Suppressor macrophage (primary cell): ENCODE measurements around the gene LRMDA.
"Not testable (repeated sequence)": the region's sequence is repeated elsewhere in the genome, so short reads cannot be mapped to it uniquely, and the experiment has no call there.

ENCODE experiments used
- DNase-seq, 4 experiments: peaks; one replicate each; pipeline ENCODE4 v3.0.0-alpha.2; 2020 to 2022

The LRMDA gene

DNA sequence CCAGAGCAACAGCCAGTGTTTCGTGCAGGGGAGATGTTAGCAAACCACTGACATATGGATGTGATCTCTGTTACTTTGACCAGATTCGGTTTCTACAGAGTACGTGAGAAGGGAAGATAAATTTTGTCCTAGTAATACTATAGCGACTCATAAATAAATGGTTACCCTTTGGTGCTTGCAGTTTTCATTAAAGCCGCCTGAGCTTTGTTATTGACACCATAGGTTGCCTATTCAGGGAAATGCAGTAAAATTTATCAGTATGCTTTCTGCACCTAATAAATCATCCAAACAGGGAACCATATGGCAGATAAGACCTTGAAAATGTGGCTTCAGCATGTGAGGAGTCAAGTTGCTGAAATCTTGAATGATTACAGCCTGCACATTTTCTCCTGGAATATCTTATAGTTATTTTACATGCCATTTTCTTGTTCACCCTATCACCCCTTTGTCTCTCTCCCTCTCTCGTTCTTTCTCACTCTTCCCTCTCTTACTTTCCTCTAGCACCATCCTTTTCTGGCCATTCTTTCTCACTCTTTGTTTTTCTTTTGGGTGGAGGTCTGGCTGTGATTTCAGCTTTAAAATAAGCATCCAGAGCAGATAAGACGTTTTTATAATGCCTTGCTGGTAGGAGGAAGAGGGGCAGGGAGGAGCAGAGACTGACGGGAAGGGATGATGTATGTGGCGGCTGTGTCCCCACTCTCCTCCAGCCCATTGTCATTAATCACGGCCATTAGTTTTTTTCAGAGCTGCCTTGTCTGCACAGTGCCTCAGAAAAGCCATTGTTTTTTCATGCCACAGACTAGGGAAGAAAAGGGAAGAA lies 182.5 kb downstream of the LRMDA start:
- peak in 3 of 4 experiments; percentile 32 to 42 (median 39) for DNase-seq

DNA sequence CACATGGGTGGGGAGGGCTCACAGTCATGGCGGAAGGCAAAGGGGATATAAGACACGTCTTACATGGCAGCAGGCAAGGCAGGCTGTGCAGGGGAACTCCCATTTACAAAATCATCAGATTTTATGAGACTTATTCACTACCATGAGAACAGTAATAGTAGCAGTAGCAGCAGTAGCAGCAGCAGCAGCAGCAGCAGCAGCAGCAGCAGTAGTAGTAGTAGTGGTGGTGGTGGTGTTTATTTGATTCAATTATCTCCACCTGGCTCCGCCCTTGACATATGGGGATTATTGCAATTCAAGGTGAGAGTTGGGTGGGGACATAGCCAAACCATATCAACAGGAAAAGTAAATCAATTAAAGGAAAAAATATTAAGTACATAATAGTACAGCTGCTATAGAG lies 184.7 kb downstream of the LRMDA start:
- no peak for DNase-seq

DNA sequence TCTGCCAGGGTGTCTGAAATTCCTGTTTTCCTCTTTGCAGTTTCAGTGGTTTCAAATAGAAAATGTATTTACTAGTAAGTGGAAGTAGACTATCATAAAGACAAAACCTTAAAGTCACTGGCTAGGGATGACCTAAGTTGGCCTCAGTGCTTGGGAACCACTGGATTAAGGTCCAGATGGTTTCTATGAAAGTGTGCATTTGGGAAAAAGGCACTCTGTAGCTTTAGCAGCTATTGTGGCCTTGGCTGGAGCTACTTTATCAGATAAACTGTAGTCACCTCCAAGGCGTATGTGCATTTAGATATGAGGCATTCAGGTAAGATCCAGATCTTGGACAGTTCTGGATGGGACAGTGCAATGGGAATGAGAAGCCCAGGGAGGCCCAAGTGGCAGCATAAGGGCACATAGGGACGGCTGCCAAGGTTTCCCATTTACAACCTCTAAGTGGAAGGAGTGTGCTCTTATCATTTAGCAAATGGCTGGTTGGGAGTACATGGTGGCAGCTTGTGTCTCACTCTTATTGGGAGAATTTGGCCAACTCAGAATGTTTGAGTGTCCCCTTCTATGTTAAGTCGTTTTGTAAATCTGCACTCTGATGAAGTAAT lies 185.6 kb downstream of the LRMDA start:
- peak in 2 of 4 experiments; percentile 22 to 41 for DNase-seq

DNA sequence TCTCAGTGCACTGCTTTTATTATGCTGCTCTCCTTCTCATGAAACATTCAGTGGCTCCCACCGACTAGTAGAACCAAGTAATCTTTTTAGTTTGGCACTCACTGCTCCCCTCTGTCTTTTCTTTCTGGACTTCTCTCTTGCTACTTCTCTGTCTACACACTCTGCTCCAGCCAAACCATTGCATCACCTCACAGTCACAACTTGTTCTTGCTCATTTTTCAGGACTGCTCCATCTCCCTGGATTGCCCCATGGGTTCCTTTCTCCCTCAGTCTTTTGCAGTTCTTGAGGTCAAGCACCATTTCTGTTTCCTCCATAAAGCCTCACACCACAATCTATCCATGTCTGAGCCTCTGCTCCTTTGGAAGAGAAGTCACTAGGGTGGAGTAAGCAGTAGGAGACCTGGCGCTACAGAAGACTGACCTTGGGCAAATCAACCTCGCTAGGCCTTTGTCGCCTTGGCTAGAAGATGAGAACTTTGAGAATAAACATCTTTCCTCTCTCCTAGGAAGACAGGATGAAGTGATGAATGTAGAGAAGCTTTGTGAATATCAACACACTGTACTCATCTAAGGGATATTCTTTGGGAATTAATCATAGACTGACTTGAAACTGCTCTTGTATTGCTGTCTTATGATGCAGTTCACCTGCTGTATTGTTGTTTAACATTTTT lies 186.2 kb downstream of the LRMDA start:
- DNase-seq: peak; percentile 58 to 73 (median 69)

DNA sequence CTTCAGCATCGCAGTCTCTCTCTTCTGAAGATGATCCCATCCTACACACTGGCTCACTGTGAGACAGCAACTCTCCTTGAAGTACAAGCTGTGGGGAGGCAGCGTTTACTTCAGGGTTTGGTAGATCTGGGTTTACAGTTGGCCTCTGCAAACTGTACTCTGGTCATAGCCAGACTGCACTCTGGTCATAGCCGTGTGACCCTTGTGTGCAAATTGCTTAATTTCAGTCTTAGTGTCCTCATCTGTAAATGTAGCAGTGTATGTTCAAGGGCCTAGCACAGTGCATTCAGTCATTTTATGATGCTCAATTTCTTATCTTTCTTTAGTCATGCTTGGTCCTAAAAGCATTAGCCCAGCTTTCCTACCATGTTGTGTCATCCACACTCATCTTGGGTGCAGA lies 188.2 kb downstream of the LRMDA start:
- DNase-seq: peak in 3 of 4 experiments; percentile 47 to 57 (median 50)

DNA sequence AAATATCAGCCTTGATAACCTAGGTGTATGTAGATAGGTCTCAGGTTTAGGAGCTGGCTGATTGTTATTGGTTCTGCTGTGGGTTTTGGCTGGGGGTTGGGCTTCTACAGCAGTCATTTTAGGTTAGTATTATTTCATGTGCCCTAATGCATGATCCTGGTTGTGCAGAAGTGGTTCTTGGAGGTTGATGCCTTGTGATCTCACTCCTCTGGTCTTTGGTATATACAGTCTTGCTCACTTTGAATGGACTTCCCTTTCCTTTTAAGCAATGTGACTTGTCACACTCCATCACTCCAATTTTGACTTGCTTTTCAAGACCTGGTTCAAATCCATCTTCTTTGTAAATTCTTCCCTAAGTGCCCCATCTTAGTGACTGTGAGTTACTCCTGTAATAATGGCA lies 188.9 kb downstream of the LRMDA start:
- DNase-seq: peak; percentile 27 to 66 (median 58)

DNA sequence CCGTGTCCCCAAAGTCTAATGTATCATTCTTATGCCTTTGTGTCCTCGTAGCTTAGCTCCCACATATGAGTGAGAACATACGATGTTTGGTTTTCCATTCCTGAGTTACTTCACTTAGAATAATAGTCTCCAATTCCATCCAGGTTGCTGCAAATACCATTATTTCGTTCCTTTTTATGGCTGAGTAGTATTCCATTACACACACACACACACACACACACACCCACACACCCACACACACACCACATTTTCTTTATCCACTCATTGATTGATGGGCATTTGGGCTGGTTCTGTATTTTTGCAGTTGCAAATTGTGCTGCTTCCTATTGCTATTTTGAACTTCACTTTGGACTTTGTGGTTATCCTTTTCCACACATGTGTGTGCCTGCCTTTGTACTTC lies 189.6 kb downstream of the LRMDA start:
- not testable (repeated sequence) for DNase-seq

DNA sequence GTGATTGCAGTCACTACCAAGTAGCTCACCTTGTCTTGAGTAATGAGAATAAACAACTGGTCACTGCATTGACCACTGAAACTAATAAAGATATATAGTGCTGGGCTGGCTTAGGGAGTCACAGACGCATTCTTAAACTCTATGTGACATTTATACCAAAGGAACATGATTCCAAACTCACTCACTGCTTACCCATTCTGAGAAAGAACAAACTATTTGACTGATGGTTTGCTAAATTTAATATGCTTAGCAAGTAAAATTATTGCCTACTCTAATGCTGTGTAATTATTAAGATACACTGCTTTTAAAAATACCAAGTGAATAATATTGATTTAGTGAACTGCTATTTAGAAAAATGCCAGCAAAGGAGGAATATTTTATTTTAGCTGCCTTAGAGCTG lies 191.1 kb downstream of the LRMDA start:
- no peak for DNase-seq

DNA sequence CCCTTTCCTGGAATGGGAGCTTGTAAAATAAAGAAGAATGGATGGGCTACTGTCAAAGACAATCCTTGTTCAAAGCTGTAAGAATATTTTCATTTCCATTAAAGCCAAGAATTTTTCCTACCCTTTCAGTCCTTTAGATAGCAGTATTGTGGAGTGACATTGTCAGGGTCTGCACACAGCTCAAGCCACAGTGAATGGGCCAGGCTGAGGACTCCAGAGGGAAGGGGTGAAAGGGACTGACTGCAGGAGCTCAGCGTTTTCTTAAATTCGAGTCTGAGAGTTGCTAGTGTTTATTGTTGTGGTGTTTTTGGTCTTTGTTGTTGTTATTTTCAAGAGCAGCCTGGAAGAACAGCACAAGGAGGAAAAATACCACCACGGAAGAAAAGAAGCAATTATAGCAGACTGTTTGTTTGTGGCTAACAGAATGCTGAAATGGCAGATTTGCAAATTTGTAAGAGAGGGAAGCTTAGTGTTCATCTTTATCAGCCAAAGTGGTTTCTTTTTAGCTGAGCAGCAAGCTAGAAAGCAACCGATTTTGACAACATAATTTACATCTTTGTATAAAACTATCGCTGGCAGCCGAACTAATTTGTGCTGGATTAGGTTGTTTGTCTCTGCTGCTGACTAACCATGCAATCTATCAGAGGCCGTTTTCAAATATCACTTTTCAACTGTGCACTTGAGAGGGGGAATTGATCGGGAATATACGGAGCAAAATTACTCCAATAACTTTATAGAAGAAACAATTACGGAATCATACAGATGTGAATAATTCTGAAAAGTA lies 192.1 kb downstream of the LRMDA start:
- DNase-seq: peak in 1 of 4 experiments; percentile 48

DNA sequence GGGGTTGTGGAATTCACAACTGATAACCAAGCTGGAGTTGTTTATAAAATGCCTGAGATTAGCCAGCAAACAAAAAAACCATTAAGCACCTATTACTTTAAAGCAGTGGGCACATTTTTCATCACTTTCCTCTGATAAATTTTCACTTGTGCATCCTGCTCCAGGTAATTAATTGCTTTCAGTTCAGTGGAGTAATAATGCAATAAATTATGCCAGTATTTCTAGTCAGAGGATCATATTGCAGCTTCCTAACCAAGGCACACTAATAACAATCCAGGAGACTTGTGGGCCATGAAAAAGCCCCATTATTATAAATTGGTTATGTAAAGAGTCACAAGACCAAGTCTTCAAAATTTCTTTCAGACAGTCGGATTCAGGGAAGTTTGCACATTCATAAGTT lies 193.2 kb downstream of the LRMDA start:
- DNase-seq: no peak

DNA sequence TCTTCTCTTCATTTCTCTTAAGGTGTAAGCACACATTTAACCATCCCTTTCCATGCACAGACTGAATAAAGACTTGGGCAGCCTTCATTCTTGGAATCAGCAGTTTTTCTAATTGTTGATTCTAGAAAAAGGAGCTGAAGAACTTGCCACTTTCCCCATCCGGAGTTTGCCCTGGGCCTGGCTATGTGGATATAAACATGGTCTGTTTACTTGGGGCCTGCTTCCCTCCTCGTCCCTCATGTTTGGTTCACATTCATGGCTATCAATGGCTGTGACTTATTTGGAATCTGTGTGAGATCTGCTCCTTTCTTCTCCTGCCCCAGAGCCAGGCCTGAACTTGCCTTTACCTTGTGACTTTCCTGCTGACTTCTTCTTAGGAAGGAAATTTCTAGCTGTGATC lies 199.3 kb downstream of the LRMDA start:
- no peak for DNase-seq

DNA sequence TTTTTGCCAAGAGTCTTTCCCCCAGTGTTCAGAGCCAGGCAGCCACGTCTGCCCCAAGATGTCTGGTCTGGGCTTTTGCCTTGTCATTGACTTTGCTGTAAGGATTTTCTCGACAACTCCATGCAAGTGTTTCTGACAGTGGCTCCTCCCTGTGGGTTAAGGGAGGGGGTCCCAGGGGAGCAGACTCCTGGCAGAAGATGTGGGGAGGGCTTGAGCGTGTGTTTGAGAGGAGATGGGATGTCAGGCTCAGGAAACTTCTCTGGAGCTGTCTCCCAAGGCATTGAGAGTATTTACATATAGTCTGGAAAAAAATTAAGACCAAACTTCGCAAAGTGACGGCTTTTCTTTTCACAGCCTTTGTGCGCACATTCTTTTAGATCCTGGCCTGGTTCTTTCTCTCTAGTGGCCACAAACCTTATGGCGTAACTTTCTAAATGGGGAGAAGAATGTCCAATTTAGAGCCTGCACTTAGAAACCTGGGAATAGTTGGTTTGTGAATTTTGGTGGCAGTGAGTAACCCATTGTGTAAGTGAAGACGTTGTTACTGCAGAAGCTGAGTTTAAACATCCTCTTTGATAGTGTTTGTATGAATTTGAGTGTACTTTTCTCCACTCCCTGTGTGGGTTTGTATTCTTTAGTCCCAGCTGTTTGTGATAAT lies 201.5 kb downstream of the LRMDA start:
- no peak for DNase-seq

DNA sequence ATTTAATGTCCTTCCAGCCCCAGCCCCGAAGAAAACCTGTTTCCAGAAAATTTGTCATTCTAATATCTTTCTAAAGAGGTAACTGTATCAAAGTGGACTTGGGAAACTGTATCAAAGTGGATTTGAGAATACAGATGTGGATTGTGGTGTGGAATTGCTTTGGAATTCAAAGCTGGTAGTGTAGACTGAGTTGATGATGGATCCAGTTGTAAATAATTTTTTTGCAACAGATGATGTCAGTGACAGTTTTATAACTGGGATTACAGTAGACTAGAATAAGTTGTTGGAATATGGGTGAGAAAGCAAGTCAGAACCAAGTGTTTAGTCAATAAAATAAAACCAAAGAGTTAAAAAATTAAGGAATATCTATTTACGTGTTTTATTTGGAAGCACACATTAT lies 202.1 kb downstream of the LRMDA start:
- DNase-seq: no peak

DNA sequence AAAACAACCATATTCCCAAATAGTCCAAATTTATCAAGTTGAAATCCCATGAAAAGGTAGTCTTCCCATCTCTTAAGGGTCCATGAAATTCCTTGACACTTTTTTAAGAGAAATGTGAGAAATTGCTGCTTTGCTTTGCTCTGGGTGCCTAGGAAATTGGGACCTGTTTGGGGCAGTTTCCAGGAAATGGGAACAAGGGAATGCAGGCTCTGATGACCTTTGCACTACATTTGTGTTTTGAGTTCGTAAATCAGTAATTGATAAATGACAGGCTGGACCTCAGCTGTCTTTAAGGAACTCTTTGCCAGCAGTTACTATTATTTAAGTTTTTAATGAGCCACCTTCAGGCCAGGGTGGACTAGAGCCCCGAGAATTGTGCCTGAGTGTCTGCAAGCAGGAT lies 203.5 kb downstream of the LRMDA start:
- no peak for DNase-seq

DNA sequence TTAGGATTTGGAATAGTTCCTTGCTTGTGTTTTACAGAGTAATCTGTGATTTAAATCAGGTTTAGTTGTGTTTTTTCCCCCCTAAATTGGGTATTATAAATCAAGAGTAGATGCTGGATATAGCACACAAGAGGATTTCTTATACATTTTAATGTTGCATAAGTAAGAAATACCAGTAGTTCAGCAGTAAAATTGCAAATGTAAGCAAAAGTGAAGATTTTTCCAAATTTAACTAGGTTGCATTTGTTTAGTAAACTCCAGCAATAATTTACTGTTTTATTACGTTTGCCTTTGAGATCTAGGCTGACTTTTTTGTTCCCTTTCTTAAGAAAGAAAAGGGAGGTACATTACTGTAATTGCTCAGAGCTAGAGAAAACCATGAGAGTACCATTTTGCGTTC lies 207.3 kb downstream of the LRMDA start:
- DNase-seq: no peak

DNA sequence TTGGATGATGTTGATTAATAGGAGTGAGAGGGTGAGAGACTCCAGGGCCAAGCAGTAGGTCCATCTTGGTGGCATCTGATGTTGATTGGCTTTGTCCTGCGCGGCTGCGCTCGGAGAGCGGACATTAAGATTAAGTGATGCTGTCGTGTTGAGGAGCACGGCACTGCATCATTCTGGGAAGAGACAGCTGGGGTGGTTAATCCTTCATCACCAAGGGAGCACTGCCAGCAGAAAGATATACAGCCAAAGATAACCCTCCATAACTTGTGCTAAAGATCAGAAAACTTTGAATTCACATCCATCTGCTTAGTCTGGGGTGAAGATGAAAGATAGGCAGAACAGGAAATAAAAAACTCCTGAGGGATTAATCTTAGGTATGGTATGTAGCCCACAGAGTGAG lies 208.3 kb downstream of the LRMDA start:
- DNase-seq: no peak

DNA sequence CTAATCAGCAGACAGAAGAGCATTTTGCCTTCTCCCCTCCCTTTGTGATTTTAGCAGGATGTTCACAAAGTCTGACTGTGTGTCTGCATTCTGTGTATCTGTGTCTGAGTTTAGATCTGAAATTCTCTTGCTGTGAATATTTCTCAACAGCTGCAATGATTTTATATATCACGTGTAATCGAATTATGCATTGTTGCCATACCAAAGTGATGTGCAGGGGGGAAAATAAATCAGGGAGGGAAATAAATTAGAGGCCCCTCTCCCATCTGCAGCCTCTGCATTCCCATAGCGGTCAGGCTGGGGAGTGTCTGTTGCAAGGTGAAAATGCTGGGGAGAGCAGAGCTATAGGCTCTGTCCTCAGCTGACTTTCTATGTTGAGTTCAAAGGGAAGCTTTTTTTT lies 209.0 kb downstream of the LRMDA start:
- no peak for DNase-seq

DNA sequence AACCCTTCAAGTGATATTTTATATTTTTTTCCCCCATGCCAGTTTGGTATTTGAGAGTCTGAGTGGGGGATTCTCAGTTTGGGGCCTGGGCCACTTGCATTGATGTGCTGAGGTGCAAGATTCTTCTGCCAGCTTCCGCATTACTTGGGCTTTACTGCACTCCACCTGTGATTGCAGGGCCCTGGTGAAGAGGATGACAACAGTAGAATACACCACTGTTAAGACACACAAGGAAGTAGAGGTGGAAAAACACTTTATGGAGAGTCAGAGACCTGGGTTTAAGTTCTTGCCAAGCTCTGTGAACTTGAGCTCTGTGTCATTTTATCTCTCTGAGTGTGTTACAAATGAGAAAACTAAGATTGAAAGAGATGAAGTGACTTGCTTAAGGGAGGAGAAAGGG lies 209.4 kb downstream of the LRMDA start:
- DNase-seq: no peak

DNA sequence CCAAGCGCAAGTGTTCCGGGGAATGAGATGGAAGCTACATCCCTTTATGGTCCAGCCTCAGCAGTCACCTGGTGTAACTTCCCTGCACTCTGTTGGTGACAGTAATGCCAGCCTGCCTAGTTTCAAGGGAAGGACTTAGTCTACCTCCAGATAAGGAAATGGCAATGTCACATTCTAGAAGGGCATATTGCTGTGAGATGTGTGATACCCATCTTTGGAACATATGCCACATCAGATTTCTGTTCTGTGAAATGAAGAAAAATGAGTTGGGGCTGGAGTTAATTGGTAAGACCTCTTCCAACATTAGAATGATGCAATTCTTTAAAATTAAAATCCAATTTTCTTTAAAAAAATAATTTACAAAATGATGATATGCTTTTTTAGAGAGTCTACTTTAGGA lies 212.0 kb downstream of the LRMDA start:
- no peak for DNase-seq

DNA sequence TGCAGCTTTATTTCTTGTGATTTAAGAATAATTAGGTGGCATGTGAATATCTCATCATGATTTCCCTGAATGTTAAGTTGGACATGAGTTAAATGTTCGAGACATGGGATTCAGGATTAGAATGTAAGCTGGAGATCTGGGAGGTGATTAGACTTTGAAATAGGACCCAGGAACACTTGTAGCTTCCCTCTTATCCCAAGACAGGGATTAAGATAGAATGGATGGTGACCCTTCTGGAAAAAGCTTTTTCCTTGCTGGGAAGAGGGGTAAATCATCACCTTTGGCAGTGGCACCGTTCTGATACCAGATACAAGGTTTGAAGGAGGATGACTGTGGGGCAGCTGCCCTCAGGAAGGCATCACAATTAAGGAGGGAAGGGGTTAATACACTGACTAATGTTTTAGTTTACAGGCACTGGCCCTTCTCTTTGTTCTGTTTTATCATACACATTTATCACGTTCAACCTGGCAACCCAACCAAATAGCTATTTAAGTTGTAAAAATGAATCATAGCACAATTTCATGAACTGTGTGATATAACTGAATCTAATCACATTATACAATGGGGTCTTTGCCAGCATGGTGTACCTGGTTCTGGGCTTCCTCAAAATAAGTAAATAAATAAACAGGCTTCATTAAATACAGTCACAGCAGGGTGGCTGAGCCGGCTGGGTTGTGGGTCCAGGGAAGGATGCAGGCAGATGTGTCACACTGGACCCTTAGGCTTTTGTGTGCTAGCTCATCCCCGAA lies 212.7 kb downstream of the LRMDA start:
- DNase-seq: no peak

DNA sequence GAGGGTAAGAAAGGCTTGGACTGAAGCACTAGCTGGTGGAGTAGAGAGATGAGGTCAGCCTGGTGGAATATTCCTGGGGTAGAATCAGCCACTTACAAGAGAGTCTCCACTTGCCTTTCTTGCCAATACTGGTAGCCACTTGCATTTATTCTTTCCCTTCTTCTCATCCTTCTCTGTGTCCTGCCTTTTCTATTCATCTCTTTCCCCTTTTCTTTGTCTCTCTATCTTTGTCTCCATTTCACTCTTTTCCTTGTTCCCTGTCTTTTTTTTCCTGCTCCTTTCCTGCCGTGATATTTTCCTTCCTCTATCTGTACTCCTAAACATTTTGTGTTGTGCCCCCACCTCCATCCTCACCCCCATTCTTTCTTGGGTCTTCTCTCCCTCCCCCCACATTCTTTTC lies 214.3 kb downstream of the LRMDA start:
- no peak for DNase-seq
